Measurements from ENCODE around the gene PLA2G2F.

Gene PLA2G2F

GRCh38 chr1:20192364-20192763 lies 53.2 kb downstream of the PLA2G2F start:
- no peak for DNase-seq

GRCh38 chr1:20192871-20193411 lies 53.8 kb downstream of the PLA2G2F start:
- no peak for DNase-seq

- DNase-seq = no peak
Observed at GRCh38 chr1:20194224-20194623, 55.1 kb downstream of the PLA2G2F start.

- peak; percentile 83 for DNase-seq
Observed at GRCh38 chr1:20194757-20195461, 55.8 kb downstream of the PLA2G2F start.

GRCh38 chr1:20195462-20195780 lies 56.3 kb downstream of the PLA2G2F start:
- DNase-seq = no peak

- DNase-seq = no peak
Observed at GRCh38 chr1:20197329-20197791, 58.2 kb downstream of the PLA2G2F start.

- DNase-seq = no peak
Observed at GRCh38 chr1:20198296-20198695, 59.2 kb downstream of the PLA2G2F start.

GRCh38 chr1:20198918-20199317 lies 59.8 kb downstream of the PLA2G2F start:
- no peak for DNase-seq

GRCh38 chr1:20199403-20199802 lies 60.3 kb downstream of the PLA2G2F start:
- DNase-seq = no peak

- no peak for DNase-seq
Observed at GRCh38 chr1:20199840-20200239, 60.7 kb downstream of the PLA2G2F start.
